WERI-Rb-1 (cell line): ENCODE results near the gene ARHGAP25.

Source experiments
- DNase-seq: peaks from one replicate; pipeline ENCODE4 v3.0.0-alpha.2; 2020
- H3K27ac ChIP-seq: fragments of 250-450 bp; sonication (Bioruptor Pico); 2 replicates; pipeline ENCODE4 v1.5.1; 2020; ENCODE audit warnings: mild to moderate bottlenecking, moderate library complexity
- H3K27me3 ChIP-seq: fragments of 250-450 bp; sonication (Bioruptor Pico); 2 replicates; pipeline ENCODE4 v1.5.1; 2021; ENCODE audit warnings: mild to moderate bottlenecking, low read depth, moderate library complexity; ENCODE audit not compliant: insufficient read depth, severe bottlenecking
- H3K36me3 ChIP-seq: fragments of 250-450 bp; sonication (Bioruptor Pico); 2 replicates; pipeline ENCODE4 v1.5.1; 2020; ENCODE audit warnings: mild to moderate bottlenecking, moderate library complexity
- H3K4me3 ChIP-seq: 2 replicates; pipeline ENCODE4 v1.5.1; 2011; ENCODE audit warnings: low read depth, mild to moderate bottlenecking, control low read depth, low read length
- H3K9me3 ChIP-seq: fragments of 250-450 bp; sonication (Bioruptor Pico); 2 replicates; pipeline ENCODE4 v1.5.1; 2021; ENCODE audit warnings: mild to moderate bottlenecking, moderate library complexity; ENCODE audit not compliant: severe bottlenecking
- TF ChIP-seq, protein P1 (sequence below): IDR thresholded peaks from 2 replicates; pipeline ENCODE4 v1.5.1; 2011; ENCODE audit warnings: low read depth, mild to moderate bottlenecking, control low read depth, inconsistent platforms, low read length

ARHGAP25 gene

DNA sequence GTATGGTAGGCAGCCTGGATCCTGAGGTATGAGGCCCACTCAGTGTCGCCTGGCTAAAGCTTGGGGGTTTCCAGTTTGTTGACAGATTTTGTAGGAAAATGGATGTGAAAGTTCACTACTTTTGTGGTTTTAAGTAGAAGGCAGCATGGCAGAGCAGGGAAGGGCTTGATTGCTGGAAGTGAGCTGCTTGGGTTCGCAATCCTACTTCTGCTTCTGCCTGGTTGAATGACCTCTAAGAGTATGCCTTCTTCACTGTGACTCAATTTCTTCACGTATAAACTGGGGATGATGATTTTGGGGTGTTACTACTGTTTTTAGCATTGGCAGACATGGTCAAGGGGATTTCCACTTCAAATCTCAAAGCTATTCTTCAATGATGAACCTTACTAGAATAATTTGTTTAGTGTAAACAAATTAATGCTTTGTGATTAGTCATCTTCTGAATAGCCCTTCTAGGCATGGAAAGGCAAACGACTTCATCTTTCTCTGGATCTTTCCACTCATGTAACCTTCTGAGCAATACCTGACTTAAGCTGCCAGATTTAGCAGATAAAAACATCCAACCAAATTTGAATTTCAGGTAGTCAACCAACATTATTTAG lies 123.3 kb downstream of the ARHGAP25 start:
- Histone ChIP-seq H3K36me3 (no peaks in the 10 kb centered on the region), H3K27me3 (peaks cover 41% of the 10 kb centered on the region), H3K4me3 (no peak overlapping the region), H3K9me3 (no peaks in the 10 kb centered on the region), H3K27ac (no peak overlapping the region)
- TF ChIP-seq, protein P1, sequence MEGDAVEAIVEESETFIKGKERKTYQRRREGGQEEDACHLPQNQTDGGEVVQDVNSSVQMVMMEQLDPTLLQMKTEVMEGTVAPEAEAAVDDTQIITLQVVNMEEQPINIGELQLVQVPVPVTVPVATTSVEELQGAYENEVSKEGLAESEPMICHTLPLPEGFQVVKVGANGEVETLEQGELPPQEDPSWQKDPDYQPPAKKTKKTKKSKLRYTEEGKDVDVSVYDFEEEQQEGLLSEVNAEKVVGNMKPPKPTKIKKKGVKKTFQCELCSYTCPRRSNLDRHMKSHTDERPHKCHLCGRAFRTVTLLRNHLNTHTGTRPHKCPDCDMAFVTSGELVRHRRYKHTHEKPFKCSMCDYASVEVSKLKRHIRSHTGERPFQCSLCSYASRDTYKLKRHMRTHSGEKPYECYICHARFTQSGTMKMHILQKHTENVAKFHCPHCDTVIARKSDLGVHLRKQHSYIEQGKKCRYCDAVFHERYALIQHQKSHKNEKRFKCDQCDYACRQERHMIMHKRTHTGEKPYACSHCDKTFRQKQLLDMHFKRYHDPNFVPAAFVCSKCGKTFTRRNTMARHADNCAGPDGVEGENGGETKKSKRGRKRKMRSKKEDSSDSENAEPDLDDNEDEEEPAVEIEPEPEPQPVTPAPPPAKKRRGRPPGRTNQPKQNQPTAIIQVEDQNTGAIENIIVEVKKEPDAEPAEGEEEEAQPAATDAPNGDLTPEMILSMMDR, result no peak
- no peak for DNase-seq

DNA sequence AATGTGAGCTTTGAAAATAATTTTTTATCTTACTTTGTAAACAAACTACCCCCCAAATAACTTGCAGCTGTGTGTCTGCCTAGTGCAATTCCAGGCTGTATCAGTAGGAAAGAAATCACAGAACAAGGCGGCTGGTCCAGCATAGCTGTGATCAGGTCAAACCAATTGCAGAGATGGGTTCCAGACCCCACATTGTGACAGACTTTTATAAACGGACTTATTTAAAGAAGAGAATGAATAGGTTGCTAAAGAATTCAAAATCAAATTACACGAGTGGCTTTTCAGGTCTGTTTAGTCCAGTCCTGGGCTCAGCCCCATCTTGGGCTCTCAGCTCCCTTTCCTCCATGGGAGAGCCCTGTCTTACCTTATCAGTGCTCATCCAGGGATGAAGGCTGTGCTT lies 125.5 kb downstream of the ARHGAP25 start:
- Histone ChIP-seq H3K9me3 (no peaks in the 10 kb centered on the region), H3K27ac (no peak overlapping the region), H3K27me3 (peaks cover 45% of the 10 kb centered on the region), H3K4me3 (no peak overlapping the region), H3K36me3 (no peaks in the 10 kb centered on the region)
- TF ChIP-seq, protein P1, result no peak
- no peak for DNase-seq

DNA sequence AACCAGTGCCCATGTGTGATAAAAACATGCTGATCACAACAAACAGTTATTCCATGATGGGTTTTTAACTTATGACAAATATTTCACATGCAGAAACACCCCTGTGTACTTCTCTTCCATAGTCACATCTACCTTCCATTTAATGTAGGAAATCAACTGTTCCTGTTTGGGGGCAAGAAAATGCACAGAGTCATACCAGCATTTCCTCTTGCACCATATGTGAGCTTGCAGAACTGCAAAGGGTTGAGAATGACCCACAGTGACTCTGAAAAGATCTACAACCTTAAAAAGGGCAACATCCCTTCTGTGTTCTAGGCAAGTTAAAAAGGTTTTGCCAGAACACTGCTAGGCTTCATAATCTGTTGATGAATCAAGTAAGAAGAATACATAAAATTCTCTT lies 126.7 kb downstream of the ARHGAP25 start:
- DNase-seq, result no peak
- Histone ChIP-seq H3K36me3 (no peaks in the 10 kb centered on the region), H3K27ac (no peak overlapping the region), H3K9me3 (no peaks in the 10 kb centered on the region), H3K4me3 (no peak overlapping the region), H3K27me3 (peaks cover 54% of the 10 kb centered on the region)
- TF ChIP-seq, protein P1, result no peak

DNA sequence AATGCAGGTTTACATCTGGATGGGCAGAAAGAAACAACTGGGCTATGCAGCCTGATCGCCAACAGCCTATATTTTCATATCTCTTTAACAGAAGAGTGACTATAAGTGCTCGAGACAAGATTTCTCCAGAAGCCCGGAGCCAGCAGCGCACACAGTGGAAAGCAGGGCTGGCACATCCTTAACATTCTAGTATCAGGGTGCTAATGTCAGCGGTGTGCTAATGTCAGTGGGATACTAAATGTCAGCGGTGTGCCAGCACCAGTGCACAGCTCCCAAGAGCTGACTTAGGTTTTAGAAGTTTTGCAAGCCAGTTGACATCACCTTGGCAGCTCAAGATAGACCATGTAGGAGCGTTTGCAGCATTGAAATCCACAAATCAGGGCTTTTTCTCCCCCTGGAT lies 128.3 kb downstream of the ARHGAP25 start:
- H3K27ac ChIP-seq, result no peak overlapping the region
- TF ChIP-seq, protein P1, result no peak
- no peaks in the 10 kb centered on the region for H3K36me3 ChIP-seq
- no peak for DNase-seq
- H3K9me3 ChIP-seq, result no peaks in the 10 kb centered on the region
- no peak overlapping the region for H3K4me3 ChIP-seq
- peaks cover 55% of the 10 kb centered on the region for H3K27me3 ChIP-seq

DNA sequence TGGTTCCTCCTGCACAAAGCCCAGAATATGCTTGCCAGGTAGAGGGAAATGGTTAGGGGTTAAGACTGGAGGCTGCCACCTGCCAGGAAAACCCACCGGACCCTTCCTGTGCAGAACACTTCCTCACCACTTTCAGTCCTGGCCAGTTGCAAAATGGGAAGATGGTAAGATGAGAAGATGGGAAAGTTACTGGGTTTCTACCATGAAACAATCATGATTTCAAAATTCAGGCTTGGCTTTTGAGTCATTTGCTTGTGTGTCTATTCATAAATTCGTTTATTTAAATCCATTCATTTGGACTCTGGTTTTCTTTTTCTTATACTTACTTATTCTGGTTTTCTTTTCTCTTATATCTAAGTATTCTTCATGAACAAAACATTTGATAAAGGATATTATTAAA lies 129.4 kb downstream of the ARHGAP25 start:
- TF ChIP-seq, protein P1, result no peak
- no peak overlapping the region for H3K27ac ChIP-seq
- DNase-seq, result no peak
- no peaks in the 10 kb centered on the region for H3K9me3 ChIP-seq
- H3K27me3 ChIP-seq, result peaks cover 55% of the 10 kb centered on the region
- H3K4me3 ChIP-seq, result no peak overlapping the region
- no peaks in the 10 kb centered on the region for H3K36me3 ChIP-seq

DNA sequence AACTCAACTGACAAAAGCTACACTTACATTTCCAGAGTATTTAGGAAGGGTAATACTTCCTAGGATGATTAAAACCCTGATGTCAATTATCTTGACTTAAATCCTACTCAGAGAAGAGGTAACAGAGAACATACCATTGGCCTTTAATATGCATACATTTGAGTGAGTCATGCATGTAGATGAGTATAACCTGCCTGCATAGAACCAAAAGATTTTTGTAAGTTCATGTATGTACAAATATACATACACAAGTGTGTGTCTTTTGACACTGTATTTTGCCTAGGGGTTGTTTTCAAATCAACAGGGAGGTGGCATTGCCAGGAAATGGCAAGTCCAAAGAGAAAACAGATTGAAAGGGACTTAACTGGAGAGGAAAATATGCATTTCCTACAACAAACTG lies 130.5 kb downstream of the ARHGAP25 start:
- no peak overlapping the region for H3K27ac ChIP-seq
- H3K9me3 ChIP-seq, result no peaks in the 10 kb centered on the region
- H3K4me3 ChIP-seq, result no peak overlapping the region
- DNase-seq, result no peak
- H3K27me3 ChIP-seq, result peaks cover 62% of the 10 kb centered on the region
- H3K36me3 ChIP-seq, result no peaks in the 10 kb centered on the region
- TF ChIP-seq, protein P1, result no peak
